NCI-H1092 (cell line): Measurements from ENCODE around the gene JMJD1C.
A peak's percentile ranks its signal among the peaks of the same experiment; 100 is the strongest.
"Not testable (repeated sequence)": the region's sequence is repeated elsewhere in the genome, so short reads cannot be mapped to it uniquely, and the experiment has no call there.

ENCODE experiments used
- DNase-seq: peaks from one replicate; lab custom pipeline; 2025; lab: John Stamatoyannopoulos, UW

Gene JMJD1C

DNA sequence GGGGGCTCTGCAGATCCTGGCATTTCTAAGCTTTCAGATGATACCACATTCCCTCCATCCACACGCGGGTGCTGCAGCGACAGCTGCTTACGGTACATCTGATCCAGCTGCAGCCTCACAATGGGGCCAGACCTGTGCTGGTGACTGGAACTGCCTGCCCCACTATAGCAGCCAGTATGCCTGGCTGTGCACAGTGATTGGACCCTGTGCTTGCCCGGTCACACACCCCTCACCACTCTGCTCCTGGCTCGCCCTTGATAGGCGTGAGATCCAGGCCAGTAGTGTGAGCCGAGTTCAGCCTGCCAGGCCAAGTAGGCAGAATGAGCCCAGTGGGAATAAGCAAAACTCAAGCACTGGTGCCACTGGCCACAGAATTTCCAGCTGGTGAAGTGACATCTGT is 167.8 kb downstream of the JMJD1C start:
- DNase-seq, result no peak

DNA sequence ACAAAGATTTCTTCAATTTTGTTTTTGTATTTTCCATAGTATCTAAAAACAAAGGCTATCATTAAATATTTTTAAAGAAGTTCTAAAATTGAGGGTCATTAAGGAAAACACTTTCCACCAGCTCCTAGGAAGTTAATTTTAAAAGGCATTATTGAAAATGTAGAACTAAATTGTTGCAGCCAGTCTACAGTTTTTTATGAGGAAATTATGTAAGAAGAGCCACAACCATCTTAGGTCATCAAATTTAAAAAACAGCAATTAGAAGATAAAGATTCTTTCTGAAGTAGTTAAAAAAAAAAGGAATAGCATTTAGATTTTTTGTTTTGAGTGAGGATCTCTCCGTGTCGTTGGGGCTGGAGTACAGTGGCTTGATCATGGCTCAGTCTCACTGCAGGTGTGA is 171.0 kb downstream of the JMJD1C start:
- no peak for DNase-seq

DNA sequence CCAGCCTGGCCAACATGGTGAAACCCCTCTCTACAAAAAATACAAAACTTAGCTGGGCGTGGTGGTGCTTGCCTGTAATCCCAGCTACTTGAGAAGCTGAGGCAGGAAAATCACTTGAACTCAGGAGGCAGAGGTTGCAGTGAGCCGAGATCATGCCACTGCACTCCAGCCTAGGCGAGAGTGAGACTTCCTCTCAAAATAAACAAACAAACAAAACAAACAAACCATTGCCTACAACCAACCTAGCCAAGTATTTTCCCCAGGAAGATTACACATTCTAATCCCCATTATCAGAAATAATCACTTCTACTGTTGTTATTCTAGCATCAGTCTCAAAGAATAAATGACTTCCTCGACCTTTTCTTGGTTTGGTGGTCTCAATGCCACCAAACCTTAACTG is 172.9 kb downstream of the JMJD1C start:
- DNase-seq, result not testable (repeated sequence)

DNA sequence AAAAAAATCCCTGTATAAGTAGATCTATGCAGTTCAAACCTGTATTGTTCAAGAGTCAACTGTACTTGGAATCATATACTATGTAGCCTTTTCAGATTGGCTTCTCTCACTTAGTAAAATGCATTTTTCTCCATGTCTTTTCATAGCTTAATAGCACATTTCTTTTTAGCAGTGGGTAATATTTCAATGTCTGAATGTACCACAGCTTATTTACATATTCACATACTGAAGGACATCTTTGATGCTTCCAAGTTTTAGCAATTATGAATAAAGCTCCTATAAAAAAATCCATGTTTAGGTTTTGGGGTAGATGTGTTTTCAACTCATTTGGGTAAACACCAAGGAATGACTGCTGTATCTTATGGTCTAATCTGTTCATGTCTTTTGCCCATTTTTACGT is 177.6 kb downstream of the JMJD1C start:
- DNase-seq, result no peak

DNA sequence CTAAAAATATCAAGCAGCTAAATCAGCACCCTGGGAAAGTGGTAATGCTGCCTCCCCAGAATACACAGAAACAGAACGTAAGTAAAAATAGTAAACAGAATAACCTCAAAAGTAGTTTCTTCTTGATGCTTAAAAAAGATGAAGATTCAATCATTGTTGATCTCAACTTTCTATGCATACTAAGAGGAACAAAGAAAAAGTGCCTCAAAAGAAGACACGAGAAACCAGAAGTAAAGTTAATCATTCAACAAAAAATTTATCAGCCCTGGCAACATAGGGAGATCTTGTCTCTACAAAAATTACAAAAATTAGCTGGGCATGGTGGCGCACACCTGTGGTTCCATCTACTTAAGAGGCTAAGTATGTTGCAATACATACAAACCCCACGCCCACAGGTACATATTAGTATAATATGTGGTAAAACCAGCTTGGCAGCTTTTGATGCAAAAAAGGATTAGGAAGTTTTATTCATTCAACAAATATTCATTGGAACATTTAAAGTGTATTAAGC is 179.0 kb downstream of the JMJD1C start:
- no peak for DNase-seq

DNA sequence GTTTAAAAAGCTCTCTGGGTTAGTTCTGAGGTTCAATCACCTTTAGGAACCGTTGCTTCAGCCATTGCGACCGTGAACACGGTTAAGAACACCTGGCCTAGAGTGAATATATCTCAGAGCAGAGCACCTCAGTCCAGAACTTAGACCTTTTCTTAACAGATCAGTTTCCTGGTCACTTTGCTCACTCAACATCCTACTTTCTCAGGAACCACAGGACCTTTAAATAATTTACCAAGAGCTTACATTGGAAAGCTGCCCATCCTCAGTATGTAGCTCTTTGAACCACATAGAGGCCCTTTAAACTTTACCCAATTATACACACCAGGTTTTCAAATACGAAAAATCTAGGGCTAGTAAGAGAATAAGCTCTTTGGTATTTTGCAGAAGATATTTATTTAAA is 179.4 kb downstream of the JMJD1C start:
- no peak for DNase-seq

DNA sequence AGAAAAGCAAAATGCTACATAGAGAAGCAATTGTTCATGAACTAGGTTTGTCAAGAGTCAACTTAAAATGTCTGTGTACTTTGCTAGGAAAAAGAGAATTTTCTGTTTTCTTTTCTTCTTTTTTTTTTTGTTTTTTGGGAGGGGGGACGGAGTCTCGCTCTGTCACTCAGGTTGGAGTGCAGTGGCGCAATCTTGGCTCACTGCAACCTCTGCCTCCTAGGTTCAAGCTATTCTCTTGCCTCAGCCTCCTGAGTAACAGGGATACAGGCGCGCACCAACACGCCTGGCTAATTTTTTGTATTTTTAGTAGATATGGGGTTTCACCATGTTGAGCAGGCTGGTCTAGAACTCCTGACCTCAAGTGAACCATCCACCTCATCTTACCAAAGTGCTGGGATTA is 181.9 kb downstream of the JMJD1C start:
- not testable (repeated sequence) for DNase-seq

DNA sequence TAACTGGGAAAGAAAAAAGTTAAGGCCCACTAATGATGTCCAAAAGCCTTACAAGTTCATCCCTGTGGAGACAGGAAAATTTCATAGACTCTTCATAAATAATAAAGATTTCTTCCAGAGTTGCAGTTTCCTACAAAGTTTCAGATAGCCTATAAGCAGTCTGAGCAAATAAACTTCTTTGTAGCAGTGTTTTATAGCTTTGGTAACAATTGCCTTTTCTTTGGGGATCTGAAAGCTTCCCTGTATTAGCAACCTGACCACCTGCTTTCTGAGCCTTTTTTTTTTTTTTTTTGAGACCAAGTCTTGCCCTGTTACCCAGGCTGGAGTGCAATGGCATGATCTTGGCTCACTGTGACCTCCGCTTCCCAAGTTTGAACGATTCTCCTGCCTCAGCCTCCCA is 182.7 kb downstream of the JMJD1C start:
- DNase-seq, result no peak

DNA sequence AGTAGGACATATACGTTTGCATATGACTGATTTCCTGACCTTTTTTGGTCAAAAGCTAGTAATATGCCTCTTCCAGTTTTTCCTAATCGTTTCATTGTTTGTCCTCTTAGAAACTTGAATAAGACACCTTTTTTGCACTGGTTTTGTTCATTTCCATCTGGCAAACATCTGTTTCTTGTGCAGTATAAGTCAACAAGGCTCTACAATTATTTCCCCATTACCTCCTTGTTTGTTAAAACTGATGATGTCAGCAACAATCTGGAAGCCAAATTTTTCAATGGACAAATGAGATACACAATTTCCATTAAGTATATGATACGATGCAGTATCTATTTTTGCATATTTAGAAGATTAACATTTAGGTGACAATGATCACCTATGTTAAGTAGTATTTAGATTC is 183.8 kb downstream of the JMJD1C start:
- DNase-seq, result no peak

DNA sequence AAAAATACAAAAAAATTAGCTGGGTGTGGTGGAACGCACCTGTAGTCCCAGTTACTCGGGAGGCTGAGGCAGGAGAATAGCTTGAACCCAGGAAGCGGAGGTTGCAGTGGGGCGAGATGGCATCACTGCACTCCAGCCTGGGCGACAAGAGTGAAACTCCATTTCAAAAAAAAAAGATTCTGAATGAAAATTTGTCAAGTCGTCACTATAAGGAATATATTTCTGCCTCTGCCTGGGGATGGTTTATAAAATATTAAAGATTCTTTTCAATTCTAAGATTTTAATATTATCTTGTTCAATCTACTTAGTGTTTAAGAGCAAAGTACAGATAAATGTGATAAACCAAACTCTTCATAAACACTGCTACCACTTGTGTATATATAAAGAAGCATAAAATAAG is 185.4 kb downstream of the JMJD1C start:
- no peak for DNase-seq

DNA sequence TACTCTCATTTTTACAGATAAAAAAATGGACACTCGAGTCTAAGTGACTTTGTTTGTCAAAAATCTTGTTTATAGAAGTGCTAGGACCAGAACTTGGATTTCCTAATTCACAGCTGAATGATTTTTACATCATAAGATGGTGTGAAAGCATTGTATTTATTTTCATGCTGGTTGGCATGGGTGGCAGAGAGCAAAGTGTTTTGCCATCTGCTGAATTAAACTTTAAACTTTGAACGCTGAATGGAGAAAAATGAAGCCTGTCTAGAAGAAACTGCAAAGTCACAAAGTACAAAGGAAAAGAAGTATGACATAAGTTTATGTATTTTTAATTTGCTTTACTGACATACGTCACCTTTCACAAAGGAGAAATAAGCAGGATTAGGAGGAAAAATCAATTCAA is 190.7 kb downstream of the JMJD1C start:
- no peak for DNase-seq

DNA sequence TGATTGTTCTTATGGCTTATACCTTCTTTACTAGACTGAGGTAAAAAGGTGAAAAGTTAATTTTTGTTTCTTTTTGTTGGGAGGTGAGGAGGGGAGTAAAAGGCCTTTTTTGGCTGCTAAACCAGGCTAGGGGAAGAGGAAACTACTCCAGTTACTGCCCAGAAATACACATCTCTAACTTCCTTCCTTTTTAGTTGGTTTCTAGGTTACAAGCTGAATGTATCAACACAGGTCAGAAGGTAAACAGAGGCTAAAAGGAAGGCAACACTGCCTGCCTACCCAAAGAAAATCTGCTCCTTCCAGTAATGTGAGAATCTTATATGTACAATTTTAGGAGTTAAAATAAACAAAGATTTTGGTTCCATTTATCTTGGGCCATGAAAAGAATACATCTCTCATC is 192.2 kb downstream of the JMJD1C start:
- DNase-seq, result no peak

DNA sequence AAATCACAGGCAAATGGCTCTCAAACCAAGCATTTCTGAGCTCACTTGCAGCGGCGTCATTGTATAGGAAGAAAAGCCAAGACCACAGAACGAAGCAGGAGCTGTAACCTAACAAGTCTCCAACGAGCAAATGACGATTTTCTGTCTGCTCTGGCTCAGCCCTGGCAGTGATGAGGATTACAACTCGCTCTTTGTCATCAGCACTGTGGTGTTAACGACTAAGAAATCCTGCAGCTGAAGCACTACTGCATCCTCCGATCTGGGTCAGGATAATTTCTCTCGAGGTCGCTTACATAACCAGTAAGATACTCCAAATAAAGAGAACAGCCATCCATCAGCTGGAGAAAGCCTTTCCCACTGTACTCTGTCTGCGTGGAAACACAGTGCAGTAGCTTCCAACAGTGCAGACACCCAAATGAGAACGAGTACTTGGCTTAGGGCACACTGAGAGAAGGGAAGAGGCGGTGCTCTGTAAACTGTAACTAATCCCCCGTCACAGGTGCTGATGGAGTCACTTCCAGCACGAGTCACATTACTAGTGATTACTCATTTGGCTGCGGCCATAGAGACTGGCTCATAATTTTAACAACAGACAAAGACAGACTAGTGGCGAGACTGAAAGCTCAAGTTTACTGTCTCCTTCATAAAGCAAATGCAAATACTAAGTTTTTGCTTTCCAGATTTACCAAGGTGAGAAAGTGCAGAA is 196.8 kb downstream of the JMJD1C start:
- DNase-seq, result peak; percentile 89

DNA sequence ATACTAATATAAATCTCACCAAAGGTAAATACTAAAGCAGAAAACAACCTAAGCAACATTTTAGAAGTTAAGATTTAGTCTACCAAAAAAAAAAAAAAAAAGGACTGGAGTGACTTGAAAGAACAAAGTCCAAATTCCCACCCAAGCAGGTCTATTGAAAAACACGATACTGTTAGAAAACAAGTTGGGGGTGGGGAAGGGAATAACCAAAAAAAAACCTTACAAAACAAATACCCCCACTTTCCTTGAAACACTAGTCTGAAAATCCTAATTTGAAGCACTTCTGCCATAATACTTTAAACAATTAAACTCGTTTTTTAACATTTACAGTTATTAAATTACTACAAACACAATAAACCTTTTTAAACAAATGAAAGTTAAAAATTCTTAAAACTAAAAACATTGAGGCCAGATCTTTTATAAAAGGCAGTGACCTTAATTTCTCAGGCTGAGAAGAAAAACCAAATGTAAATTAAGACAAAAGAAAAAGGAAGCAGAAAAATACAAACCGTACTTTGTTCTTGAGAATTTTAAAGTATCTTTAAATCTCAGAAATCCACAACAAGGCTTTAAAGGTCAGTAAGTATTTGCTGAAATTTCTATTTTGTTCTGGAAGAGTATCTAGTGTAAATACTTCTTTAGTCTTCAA is 197.5 kb downstream of the JMJD1C start:
- no peak for DNase-seq

DNA sequence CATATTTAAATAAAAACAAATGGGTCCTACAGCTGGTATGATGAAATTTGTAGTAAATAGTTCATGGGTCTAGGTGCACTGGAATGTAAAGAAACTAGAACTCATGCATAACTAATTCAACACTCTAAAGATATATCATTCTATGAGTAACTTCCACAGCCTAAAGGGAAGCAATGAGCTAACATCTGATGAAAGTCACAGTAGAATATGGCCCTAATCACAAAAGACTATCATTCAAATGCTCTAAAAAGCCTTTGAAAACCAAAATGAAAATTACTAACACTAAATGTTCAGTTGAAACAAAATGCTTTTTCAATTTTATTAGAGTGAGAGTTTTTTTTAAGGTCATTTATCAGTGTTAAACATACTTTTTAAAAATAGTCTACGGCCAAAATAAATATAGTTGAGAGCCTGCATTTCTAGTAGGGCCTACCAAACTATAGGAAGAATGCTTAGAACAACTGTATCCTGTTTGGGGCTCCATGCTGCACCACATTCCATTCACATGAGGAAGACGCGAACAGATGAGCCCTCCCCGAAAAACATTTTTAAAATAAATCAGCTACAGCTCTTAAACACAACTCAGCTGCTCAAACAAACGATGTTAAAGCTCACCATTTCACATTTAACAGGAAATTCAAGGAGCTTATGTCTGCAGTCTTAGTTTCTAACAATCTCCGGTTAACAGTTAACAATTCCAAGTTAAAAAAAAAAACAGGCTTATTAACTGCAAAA is 198.2 kb downstream of the JMJD1C start:
- no peak for DNase-seq

DNA sequence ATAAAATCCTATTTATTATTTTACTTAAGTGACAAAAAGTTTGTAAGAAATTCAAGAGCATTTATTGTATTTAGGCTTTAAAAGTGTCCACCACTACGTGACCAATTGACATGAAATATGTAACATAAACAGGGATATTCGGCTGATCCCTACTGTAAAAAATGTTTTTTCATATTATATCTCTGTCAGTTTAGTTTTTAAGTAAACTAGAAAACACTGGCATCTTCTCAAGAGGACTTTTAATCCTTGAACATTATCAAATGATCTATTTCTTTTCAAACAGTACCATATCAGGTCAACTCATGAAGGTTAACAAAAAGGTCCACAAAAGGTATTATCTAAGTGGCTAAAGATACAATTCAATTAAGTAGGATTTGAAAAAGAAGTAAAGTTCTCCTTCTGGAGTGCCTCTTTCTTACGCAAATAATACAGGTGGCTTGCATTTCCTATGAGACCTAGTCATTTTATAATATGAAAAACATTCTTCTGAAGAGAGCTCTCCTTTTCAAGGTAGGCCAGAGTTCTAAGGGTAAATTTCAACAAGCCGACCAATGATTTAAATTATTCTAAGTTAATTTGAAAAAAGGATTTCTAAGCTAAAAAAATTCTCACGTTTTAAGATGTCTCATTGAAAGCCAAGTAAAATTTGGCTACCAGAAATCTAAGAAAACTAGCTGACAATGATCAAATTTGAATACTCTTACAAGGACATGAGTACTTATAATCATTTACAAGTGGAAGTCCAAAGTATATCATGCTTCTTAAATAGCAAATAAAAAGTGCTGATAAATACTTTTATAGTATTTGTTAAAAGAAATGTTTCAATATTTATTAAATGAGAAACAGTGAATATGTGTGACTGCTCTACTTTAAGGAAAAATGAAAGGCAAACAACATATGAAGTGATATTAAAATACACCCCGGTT is 199.1 kb downstream of the JMJD1C start:
- no peak for DNase-seq

DNA sequence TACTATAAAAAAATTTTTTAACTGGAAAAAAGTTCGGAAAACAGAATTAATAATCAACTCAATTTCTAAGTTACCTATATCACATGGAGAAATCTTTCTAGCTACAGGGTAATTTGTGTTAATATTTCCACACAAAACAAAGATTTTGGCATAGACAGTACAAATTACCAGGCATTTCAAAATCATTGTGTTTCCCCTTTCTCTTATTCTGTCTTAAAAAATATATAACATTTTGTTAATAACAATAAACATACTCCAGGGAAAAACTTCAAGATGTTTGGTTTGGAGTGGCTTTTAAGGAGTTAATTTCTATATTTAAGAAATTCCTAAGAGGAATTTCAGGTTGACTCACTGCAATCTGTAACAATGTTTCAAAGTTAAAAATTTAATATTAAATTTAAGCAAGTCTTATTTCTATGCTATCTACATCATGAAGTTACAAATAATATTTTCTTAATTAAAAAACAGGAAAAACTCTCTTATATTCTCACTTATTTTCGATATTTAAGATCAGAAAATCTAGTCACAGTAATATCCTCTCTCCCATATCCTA is 200.0 kb downstream of the JMJD1C start:
- no peak for DNase-seq

DNA sequence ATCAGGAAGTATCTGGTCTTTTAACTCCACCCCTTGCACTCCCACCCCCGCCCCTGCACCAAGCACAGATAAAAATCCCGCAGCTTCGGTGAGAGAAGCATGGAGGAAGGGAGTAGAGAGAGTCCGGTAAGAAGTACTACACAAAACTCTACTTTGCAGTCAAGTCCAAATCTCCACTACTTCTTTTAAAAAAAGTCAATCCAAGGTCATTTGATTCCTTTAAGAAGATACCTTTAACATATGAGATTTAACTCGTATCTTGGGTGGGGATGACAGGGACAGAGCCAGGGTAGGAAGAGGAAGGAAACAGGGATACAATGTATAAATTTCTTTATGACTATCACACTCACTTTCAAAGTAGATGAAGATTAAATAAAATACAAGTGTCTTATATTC is 200.6 kb downstream of the JMJD1C start:
- DNase-seq, result no peak

DNA sequence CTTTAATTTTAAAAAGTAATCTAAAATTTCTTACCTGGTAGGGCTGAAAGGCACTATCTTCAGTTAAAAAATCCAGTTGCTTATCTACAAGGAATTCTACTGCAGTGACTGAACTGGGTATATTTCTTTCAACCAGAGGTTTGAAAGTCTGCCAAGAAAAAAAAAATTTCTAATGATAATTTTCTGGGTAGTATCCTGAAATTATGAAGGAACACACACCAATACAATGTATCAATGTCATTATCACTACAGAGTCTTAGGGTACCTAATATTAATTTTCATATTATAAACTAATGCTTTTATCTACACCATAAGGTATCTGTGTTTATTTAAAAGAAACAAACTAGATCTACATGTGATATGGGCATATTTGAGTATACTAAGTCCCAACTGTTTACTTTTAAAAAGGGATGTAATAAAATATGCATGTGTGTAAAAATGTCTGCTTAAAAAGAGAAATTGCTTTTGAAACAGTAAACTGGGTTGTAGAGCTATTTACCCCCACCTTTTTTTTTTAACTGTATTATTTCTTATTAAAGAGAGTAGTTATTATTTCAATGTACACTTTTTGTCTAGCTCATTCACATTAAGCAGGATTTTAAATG is 201.1 kb downstream of the JMJD1C start:
- DNase-seq, result no peak

DNA sequence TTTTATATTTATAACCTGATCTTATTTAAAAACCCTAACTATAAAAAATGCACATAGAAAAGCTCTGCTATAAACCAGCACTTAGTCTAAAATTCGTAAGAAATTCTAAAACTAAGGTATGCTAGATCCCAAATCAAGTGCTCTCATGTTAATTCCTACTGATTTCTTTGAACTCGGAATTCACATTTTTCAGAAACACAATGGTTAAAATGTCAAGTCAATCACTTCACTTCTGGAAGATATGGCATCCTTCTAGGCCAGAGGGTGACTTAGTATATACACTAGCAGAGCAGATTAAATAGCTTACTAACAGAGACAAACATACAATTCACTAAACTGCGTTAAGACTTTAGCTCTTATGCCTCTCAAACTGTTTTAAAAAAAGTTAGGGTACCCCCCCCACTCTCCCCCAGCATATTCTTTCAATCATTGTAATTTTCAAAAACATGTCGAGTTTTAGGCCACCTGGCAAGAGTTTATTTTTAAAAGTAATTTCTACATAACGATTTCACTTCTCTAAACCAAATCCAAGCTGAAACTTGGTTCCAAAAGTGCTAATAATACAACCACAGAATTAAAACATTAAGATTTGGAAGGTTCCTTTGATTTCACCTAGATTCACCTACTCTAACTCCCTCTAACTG is 203.2 kb downstream of the JMJD1C start:
- DNase-seq, result no peak

DNA sequence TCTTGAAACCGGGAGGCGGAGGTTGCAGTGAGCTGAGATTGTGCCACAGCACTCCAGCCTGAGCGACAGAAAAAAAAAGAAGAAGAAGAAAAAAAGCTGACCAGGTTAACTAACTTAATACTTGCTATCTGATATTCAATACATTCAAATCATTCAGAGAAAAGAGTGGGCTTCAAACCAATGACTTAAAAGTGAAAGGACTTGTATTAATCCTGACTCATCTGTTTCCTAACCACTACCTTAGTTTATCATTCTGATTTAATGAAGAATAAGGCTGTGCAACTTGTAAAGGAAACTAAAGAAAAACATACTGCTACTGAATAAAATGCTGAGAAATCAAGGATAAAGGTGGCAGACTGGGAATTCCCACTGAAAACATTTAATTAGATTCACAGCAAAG is 204.3 kb downstream of the JMJD1C start:
- no peak for DNase-seq
